Measurements from ENCODE around the gene IFNAR1.

Gene IFNAR1

DNA sequence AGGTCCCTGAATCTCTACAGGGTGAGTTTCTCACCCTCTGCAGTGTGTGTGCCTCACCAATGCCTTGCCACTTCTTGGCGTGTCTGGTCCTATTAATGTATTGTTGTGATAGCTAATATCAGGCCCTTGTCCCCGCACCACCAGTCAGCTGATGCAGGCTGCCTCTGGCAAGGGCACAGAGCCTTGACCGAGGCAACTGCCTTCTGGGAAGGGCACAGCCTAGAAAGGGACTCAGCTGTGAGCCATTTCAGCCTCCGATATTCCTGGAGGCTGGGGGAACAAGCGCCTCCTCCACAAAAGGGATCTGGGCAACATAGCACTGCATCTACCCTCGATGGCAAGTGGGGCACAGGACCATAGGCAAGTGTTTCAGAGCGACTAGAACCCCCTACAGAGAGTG lies 31.6 kb upstream of the IFNAR1 start:
- TF ChIP-seq YY1 (IDR thresholded peaks at IDR 0.05; ENCODE audit: low read depth), result no peak
- TF ChIP-seq FOXM1 (IDR thresholded peaks at IDR 0.05; ENCODE audit: borderline replicate concordance, low read depth), result no peak
- no peak for TF ChIP-seq EP300 (IDR thresholded peaks at IDR 0.05; ENCODE audit: borderline replicate concordance)
- TF ChIP-seq EGR1 (IDR thresholded peaks at IDR 0.05), result no peak
- no peak for TF ChIP-seq RAD21 (IDR thresholded peaks at IDR 0.05; ENCODE audit: low read depth)
- TF ChIP-seq, protein P1, sequence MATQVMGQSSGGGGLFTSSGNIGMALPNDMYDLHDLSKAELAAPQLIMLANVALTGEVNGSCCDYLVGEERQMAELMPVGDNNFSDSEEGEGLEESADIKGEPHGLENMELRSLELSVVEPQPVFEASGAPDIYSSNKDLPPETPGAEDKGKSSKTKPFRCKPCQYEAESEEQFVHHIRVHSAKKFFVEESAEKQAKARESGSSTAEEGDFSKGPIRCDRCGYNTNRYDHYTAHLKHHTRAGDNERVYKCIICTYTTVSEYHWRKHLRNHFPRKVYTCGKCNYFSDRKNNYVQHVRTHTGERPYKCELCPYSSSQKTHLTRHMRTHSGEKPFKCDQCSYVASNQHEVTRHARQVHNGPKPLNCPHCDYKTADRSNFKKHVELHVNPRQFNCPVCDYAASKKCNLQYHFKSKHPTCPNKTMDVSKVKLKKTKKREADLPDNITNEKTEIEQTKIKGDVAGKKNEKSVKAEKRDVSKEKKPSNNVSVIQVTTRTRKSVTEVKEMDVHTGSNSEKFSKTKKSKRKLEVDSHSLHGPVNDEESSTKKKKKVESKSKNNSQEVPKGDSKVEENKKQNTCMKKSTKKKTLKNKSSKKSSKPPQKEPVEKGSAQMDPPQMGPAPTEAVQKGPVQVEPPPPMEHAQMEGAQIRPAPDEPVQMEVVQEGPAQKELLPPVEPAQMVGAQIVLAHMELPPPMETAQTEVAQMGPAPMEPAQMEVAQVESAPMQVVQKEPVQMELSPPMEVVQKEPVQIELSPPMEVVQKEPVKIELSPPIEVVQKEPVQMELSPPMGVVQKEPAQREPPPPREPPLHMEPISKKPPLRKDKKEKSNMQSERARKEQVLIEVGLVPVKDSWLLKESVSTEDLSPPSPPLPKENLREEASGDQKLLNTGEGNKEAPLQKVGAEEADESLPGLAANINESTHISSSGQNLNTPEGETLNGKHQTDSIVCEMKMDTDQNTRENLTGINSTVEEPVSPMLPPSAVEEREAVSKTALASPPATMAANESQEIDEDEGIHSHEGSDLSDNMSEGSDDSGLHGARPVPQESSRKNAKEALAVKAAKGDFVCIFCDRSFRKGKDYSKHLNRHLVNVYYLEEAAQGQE (IDR thresholded peaks at IDR 0.05; ENCODE audit: low read depth), result no peak
- TF ChIP-seq CEBPB (IDR thresholded peaks at IDR 0.05), result no peak
- no peak for TF ChIP-seq NFIC (IDR thresholded peaks at IDR 0.05)
- TF ChIP-seq TEAD4 (IDR thresholded peaks at IDR 0.05), result no peak
- no peak for TF ChIP-seq TAF1 (IDR thresholded peaks at IDR 0.05; ENCODE audit: low read depth)
- no peak for TF ChIP-seq CREB1 (IDR thresholded peaks at IDR 0.05; ENCODE audit: low read depth)
- no peak for TF ChIP-seq MAX (IDR thresholded peaks at IDR 0.05)
- TF ChIP-seq USF1 (IDR thresholded peaks at IDR 0.05), result no peak
- no peak for TF ChIP-seq ZBTB7A (IDR thresholded peaks at IDR 0.05; ENCODE audit: low read depth)

- TF ChIP-seq MAX (IDR thresholded peaks at IDR 0.05), result no peak
- TF ChIP-seq ZBTB7A (IDR thresholded peaks at IDR 0.05; ENCODE audit: low read depth), result no peak
- no peak for TF ChIP-seq EP300 (IDR thresholded peaks at IDR 0.05; ENCODE audit: borderline replicate concordance)
- no peak for TF ChIP-seq TAF1 (IDR thresholded peaks at IDR 0.05; ENCODE audit: low read depth)
- TF ChIP-seq, protein P1 (IDR thresholded peaks at IDR 0.05; ENCODE audit: low read depth), result no peak
- TF ChIP-seq EGR1 (IDR thresholded peaks at IDR 0.05), result no peak
- TF ChIP-seq TCF12 (IDR thresholded peaks at IDR 0.05; ENCODE audit: low read depth), result no peak
- no peak for TF ChIP-seq RAD21 (IDR thresholded peaks at IDR 0.05; ENCODE audit: low read depth)
- no peak for TF ChIP-seq CREB1 (IDR thresholded peaks at IDR 0.05; ENCODE audit: low read depth)
- no peak for TF ChIP-seq USF1 (IDR thresholded peaks at IDR 0.05)
- no peak for TF ChIP-seq FOXM1 (IDR thresholded peaks at IDR 0.05; ENCODE audit: borderline replicate concordance, low read depth)
- TF ChIP-seq NFIC (IDR thresholded peaks at IDR 0.05), result no peak
- TF ChIP-seq TEAD4 (IDR thresholded peaks at IDR 0.05), result no peak
- TF ChIP-seq YY1 (IDR thresholded peaks at IDR 0.05; ENCODE audit: low read depth), result no peak
- TF ChIP-seq CEBPB (IDR thresholded peaks at IDR 0.05), result no peak
These were observed 31.0 kb upstream of the IFNAR1 start for GRCh38 chr21:33293811-33294216.

GRCh38 chr21:33296156-33296555 lies 28.6 kb upstream of the IFNAR1 start:
- TF ChIP-seq EGR1 (IDR thresholded peaks at IDR 0.05), result no peak
- TF ChIP-seq MAX (IDR thresholded peaks at IDR 0.05), result no peak
- TF ChIP-seq YY1 (IDR thresholded peaks at IDR 0.05; ENCODE audit: low read depth), result no peak
- no peak for TF ChIP-seq CREB1 (IDR thresholded peaks at IDR 0.05; ENCODE audit: low read depth)
- TF ChIP-seq TEAD4 (IDR thresholded peaks at IDR 0.05), result no peak
- no peak for TF ChIP-seq ZBTB7A (IDR thresholded peaks at IDR 0.05; ENCODE audit: low read depth)
- TF ChIP-seq, protein P1 (IDR thresholded peaks at IDR 0.05; ENCODE audit: low read depth), result no peak
- no peak for TF ChIP-seq NFIC (IDR thresholded peaks at IDR 0.05)
- TF ChIP-seq FOXM1 (IDR thresholded peaks at IDR 0.05; ENCODE audit: borderline replicate concordance, low read depth), result no peak
- no peak for TF ChIP-seq RAD21 (IDR thresholded peaks at IDR 0.05; ENCODE audit: low read depth)
- no peak for TF ChIP-seq CEBPB (IDR thresholded peaks at IDR 0.05)
- no peak for TF ChIP-seq USF1 (IDR thresholded peaks at IDR 0.05)
- TF ChIP-seq TCF12 (IDR thresholded peaks at IDR 0.05; ENCODE audit: low read depth), result no peak
- no peak for TF ChIP-seq EP300 (IDR thresholded peaks at IDR 0.05; ENCODE audit: borderline replicate concordance)
- no peak for TF ChIP-seq TAF1 (IDR thresholded peaks at IDR 0.05; ENCODE audit: low read depth)
